ENCODE measurements around the gene LBH. TPM values are rescaled to one million over a fixed set of nuclear protein-coding genes. Genes with fewer than 3 reads are reported as not detected.
A peak's percentile ranks its signal among the peaks of the same experiment; 100 is the strongest.

Gene LBH
- total RNA-seq, 4 donors from 2014 or later, result 2.4 to 22.7 (median 17.6) TPM

DNA sequence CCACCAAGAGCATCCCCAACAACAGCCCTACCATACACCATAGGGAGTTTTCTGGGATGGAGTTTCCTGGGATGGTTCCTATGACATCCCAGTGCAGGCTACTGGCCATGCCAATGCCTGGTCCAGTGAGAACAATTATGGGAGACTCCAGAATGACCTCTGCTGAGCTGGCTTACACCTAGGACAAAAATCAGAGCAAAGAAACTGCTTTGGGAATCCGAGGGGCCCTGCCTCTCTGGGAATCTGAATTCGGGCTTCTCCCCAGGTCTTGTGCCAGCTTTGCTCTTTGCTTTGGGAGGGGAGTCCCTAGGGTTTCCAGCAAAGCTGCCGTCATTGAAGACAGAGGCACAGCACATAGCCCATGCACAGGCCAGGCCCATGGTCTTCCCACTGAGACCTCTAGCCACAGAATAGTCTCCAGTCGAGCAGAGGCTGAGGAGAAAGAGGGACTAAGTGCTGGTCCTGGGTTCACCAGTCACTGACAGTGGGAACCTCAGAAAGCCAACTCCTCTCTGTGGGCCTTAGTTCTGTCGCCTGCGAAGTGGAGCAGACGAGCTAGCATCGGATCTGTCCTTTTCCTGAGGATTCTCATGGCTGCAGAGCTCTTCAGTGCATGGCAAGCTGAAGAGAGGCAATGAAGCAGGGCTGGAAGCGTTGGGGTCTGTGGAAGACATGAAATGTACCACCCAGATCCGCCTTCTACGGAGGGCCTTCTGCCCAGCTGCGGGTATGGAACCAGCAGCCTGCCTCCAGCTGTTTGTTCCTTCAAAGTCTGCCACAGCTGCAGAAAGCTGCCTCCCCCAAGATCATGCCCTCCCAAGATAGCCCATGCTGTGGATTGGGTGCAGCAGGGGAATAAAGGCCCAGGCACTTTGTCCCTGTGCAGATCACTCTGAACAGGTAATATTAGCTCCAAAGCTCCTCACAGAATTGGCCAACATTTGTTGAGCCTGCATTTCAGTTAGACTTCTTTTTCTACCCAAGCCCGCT lies 11.2 kb upstream of the LBH start:
- DNase-seq, result no peak
- WGBS, 2 donors, result 80 to 88% methylated on average over 2 to 3 of the region's 13 CpGs
- Histone ChIP-seq H3K4me3 (no peak overlapping the region), H3K27me3 (no peaks in the 10 kb centered on the region), H3K27ac (no peak overlapping the region), H3K4me1 (peaks cover 0 to 47% (median 13%) of the 10 kb centered on the region in 3 donors), H3K9me3 (no peaks in the 10 kb centered on the region), H3K36me3 (no peaks in the 10 kb centered on the region)
- intact Hi-C loops (cut with DNase I), result no loop called here
- TF ChIP-seq, protein P1, sequence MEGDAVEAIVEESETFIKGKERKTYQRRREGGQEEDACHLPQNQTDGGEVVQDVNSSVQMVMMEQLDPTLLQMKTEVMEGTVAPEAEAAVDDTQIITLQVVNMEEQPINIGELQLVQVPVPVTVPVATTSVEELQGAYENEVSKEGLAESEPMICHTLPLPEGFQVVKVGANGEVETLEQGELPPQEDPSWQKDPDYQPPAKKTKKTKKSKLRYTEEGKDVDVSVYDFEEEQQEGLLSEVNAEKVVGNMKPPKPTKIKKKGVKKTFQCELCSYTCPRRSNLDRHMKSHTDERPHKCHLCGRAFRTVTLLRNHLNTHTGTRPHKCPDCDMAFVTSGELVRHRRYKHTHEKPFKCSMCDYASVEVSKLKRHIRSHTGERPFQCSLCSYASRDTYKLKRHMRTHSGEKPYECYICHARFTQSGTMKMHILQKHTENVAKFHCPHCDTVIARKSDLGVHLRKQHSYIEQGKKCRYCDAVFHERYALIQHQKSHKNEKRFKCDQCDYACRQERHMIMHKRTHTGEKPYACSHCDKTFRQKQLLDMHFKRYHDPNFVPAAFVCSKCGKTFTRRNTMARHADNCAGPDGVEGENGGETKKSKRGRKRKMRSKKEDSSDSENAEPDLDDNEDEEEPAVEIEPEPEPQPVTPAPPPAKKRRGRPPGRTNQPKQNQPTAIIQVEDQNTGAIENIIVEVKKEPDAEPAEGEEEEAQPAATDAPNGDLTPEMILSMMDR (IDR thresholded peaks at IDR 0.05), result no peak
- no peak for TF ChIP-seq POLR2A (IDR thresholded peaks at IDR 0.05)

DNA sequence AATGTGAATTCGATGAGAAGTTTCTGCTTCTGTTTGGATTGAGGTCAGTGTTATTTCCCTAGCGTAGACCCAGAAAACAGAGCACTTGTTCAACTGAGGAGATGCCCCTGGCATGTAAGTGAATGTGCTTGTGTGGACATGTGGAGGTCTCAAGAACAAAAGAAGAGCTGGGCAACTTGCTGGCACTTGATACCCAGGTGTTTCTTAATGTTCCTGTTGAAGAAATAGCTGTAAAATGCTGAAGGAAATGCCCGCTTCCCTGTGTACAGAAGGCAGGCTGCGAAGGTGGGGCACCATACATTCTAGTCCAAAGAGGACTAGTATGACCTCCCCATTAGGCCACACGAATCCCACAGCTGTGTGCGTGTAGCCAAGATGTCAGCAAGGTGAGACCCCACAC lies 9.8 kb upstream of the LBH start:
- Histone ChIP-seq H3K4me3 (no peak overlapping the region), H3K9me3 (no peaks in the 10 kb centered on the region), H3K4me1 (peaks cover 12 to 60% (median 22%) of the 10 kb centered on the region in 3 donors), H3K36me3 (no peaks in the 10 kb centered on the region), H3K27ac (no peak overlapping the region), H3K27me3 (no peaks in the 10 kb centered on the region)
- intact Hi-C loops (cut with DNase I), result no loop called here
- WGBS, 2 donors, result 51 to 52% methylated on average over 6 of the region's 6 CpGs
- TF ChIP-seq POLR2A (IDR thresholded peaks at IDR 0.05), result no peak
- TF ChIP-seq, protein P1 (IDR thresholded peaks at IDR 0.05), result no peak
- no peak for DNase-seq

DNA sequence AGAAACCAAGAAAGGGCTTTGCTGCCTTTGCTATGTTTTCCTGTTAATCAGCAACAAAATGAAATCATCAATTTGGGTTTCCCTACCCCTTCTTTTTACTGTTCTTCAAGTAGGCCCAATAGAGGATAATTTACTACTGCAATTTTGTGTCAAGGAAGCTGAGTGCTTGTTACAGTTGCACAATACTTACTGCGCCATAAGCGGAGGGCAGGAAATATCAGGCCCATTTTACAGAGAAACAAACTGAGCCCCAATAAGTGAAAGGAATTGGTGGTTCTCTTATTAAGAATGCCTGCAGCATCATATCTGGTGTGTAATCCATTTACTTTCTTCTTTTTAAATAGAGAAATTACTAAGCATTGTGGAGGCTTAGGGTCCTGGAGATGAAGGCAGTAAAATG lies 9.3 kb upstream of the LBH start:
- intact Hi-C loops (cut with DNase I), result no loop called here
- peaks cover 12 to 60% (median 22%) of the 10 kb centered on the region in 3 donors for H3K4me1 ChIP-seq
- no peak for DNase-seq
- no peak overlapping the region for H3K27ac ChIP-seq
- TF ChIP-seq, protein P1 (IDR thresholded peaks at IDR 0.05), result no peak
- TF ChIP-seq POLR2A (IDR thresholded peaks at IDR 0.05), result no peak
- H3K36me3 ChIP-seq, result no peaks in the 10 kb centered on the region
- H3K4me3 ChIP-seq, result no peak overlapping the region
- WGBS, 2 donors, result 84 to 91% methylated on average over 2 of the region's 2 CpGs
- H3K27me3 ChIP-seq, result no peaks in the 10 kb centered on the region
- no peaks in the 10 kb centered on the region for H3K9me3 ChIP-seq

DNA sequence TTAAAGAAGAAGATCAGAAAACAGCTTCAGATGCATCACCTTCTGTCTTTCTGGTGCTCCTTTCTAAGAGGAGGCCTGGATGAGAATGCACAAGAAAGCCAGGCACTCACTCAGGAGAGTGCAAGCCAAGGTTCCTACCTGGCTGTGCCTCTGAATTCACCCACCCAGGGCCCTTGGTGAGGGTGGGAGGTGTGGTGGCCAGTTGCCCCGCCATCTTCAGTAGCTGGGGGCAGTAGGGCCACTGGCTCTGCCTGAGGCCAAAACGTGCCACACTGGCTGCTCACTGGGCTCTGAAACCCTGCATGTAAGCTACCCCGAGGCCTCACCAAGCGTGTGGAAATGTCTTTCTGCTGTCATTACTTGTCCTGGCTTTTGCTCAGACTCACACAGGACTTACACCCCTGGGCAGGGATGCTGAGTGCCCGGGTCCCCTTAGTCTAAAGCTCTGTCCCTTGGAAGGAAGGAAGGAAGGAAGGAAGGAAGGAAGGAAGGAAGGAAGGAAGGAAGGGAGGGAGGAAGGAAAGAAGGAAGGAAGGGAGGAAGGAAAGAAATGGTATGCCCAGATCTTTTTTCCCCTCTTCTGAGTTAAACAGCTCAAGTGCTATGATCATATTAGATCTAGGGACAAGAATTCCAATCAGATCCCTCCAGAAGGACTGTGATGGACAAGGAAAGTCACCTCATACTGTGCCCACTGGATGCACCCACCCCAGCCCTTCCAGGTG lies 8.5 kb upstream of the LBH start:
- DNase-seq, result no peak
- Histone ChIP-seq H3K9me3 (no peaks in the 10 kb centered on the region), H3K4me1 (peaks cover 12 to 53% (median 15%) of the 10 kb centered on the region in 3 donors), H3K4me3 (no peak overlapping the region), H3K36me3 (no peaks in the 10 kb centered on the region), H3K27me3 (no peaks in the 10 kb centered on the region), H3K27ac (no peak overlapping the region)
- 50 to 76% methylated on average over 2 to 4 of the region's 5 CpGs for WGBS, 2 donors
- TF ChIP-seq, protein P1 (IDR thresholded peaks at IDR 0.05), result no peak
- TF ChIP-seq POLR2A (IDR thresholded peaks at IDR 0.05), result no peak
- intact Hi-C loops (cut with DNase I), result no loop called here

DNA sequence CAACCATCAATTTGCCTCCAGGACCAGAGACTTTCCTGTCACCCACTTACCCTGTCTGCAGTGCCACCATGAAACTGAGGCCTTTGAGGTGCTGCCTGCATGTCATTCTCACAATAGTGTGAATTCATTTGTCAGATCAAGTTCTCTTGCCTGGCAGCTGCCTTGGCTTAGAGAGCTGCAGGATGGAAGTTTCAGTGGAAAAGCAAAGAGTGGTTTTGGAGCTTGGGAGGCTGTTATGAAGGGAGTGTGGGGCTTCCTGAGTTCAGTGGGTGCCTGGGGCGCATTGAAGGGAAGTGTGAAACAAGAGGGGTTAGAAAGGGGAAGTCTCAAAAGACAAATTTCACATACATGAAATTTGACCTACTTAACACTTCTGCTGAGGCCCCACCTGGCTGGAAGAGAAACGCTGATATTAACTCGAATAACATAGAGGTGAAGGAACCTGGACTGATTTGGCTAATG lies 7.9 kb upstream of the LBH start:
- Histone ChIP-seq H3K36me3 (no peaks in the 10 kb centered on the region), H3K27me3 (no peaks in the 10 kb centered on the region), H3K4me1 (peaks cover 12 to 46% (median 13%) of the 10 kb centered on the region in 3 donors), H3K4me3 (no peak overlapping the region), H3K27ac (peak overlapping the region in 1 of 4 donors; percentile 3), H3K9me3 (no peaks in the 10 kb centered on the region)
- DNase-seq, result no peak
- TF ChIP-seq, protein P1 (IDR thresholded peaks at IDR 0.05), result no peak
- no peak for TF ChIP-seq POLR2A (IDR thresholded peaks at IDR 0.05)
- intact Hi-C loops (cut with DNase I), result no loop called here
- WGBS, 2 donors, result 80 to 84% methylated on average over 3 of the region's 3 CpGs
